Renal pelvis (tissue), 4 donors: Measurements from ENCODE around the gene FAM13B. TPM values are rescaled to one million over a fixed set of nuclear protein-coding genes. Genes with fewer than 3 reads are reported as not detected.
"Not testable (repeated sequence)": the region's sequence is repeated elsewhere in the genome, so short reads cannot be mapped to it uniquely, and the experiment has no call there.

Experiments used
- DNase-seq: peaks from one replicate; pipeline ENCODE4 v3.0.0-alpha.2; 2013
- polyA plus RNA-seq, 3 donors: library from polyadenylated mRNA; unstranded; fragments of 120-200 nt; gene quantifications; one replicate each; pipeline ENCODE4 v1.2.1, GENCODE V29; 2013; ENCODE audit not compliant: insufficient read length in 3 of 3

Gene FAM13B
- polyA plus RNA-seq, 3 donors, result 46.9 to 61.2 (median 54.2) TPM

- DNase-seq, result no peak
Observed at GRCh38 chr5:138037907-138038633, 5.2 kb upstream of the FAM13B start.

GRCh38 chr5:138037271-138037670 lies 4.4 kb upstream of the FAM13B start:
- no peak for DNase-seq

DNA sequence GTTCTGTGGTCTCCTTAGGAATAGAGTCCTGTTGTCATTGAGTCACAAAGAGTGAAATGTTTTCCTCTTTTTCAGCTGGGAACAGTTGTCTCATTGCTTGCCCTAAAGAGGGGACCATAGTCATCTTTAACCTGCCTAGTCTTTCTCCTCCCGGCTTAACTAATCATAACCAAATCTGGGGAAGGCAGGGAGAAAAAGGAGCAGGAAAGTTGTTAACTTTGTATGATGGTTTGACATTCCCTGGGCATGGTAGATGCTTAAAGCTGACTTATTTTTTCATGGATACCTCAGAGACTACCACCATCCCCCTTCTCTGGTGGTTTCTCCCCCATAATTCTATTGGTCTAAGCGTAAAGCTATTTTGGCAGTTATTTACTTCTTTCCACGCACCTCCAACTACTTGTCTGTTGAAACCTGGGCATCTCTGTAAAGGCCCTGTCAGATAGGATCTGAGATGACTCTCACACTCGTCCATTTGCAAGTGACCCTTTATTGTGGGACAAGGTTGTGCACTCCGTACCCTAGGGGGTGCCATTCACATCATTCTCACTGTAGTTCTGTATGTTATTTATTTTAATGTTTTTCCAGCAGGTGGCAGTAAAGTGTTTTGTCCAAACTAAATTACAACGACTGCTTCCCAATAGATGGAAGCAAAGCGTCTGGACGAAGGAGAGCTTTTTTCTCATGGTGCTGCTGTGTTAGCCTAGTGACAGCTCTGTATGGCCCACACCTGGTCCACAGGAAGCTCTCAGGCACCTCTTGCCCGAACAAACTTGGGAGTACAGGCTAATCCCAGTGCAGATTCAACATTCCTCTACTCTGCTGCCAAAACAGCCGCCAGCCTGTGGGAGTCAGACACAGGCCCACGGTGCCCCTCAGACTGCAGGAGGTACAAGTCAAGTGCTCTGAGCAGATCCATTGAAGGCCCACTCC lies 3.0 kb upstream of the FAM13B start:
- DNase-seq, result peak; percentile 90

DNA sequence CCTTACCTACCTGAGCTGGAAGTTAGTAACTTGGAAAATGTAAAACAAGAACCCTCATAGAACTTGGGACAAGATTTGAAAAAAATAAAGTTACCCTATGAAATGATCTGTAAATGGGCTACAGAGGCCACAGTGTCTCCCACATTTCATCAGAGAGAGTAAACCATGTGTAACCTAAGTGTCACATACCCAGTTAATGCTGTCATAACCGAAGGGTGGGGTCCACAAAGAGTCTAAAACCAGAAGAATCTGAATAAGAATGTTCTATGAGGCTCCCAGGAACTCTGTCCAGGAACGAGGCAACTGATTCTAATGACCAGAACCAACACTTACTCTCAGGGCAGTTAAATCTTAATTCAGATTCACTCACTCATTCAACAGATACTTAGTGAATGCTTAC lies 1.0 kb upstream of the FAM13B start:
- DNase-seq, result no peak

DNA sequence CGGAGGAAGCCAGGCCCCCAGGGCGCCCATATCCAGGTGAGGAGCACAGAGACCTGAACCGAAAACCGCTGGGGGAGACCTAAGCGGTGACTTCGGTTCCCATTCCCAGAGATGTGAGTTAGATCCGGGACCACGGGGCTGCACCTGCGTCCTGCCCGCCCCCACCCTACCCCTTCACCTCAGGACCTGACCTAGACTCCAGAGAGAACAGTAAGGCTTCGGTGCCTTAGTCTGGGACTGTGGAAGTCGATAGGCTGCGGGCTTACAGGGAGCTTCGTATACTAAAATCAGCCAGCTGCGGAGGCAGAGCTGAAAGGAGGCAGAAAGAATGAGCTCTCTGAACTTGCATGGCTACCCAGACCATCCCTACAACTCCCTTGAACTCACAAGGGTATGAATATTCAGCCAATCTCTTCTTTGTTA lies 518 bp upstream of the FAM13B start:
- DNase-seq, result no peak

- DNase-seq, result peak; percentile 37
Observed at GRCh38 chr5:138032028-138032571, 779 bp downstream of the FAM13B start.

DNA sequence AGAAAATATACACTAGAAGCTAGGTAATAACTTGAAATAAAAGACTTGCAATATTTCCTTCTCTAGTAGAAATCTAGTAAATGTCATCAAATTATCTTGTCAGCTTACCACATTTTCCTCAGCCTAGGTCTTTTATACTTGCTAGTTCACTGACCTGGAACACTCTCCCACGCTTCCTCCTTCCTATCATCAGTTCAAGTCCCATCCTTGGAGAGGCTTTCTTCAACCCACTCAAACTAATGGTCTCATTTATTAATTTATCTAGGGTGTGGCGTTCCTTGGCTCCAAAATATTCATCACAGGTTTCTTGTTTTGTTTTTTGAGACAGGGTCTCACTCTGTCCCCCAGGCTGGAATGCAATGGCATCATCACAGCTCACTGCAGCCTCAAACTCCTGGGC lies 2.9 kb downstream of the FAM13B start:
- no peak for DNase-seq

DNA sequence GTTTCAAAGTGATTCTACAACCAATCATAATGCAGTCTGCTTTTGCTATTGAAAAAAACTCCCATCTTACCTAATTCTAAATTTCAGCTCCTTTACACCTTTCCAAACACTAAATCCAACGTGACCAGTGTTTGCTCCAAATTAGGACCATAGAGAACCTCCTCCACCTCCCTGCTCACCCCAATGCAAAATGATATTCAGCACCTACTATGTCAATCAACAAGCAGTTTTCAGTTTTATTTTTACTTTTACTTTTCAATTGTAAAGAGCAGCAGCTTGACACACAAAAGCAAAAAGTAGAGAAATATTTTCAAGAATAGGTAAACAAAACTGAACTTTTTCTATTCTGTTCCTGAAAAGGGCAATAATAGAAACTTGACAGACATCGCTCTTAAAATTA lies 3.4 kb downstream of the FAM13B start:
- no peak for DNase-seq

GRCh38 chr5:138028971-138029365 lies 3.9 kb downstream of the FAM13B start:
- DNase-seq, result no peak

GRCh38 chr5:138028262-138028970 lies 4.5 kb downstream of the FAM13B start:
- DNase-seq, result not testable (repeated sequence)

GRCh38 chr5:138026793-138027192 lies 6.1 kb downstream of the FAM13B start:
- not testable (repeated sequence) for DNase-seq

- DNase-seq, result no peak
Observed at GRCh38 chr5:138025285-138025684, 7.6 kb downstream of the FAM13B start.

DNA sequence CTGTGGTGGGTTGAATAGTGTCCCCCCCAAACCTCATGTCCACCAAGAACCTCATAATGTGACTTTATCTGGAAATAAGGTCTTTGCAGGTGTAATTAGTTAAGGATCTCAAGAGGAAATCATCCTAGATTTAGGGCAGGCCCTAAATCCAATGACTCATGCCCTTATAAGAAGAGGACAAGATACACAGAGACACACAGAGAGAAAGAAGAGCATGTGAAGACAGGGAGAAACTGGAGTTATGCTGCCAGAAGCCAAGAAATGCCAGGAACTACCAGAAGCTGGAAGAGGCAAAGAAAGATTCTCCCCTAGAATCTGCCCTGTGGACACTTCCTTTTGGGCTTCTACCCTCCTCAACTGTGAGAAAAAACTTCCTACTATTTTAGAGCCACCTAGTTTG lies 8.8 kb downstream of the FAM13B start:
- no peak for DNase-seq

- DNase-seq, result no peak
Observed at GRCh38 chr5:138022912-138023311, 10.0 kb downstream of the FAM13B start.

DNA sequence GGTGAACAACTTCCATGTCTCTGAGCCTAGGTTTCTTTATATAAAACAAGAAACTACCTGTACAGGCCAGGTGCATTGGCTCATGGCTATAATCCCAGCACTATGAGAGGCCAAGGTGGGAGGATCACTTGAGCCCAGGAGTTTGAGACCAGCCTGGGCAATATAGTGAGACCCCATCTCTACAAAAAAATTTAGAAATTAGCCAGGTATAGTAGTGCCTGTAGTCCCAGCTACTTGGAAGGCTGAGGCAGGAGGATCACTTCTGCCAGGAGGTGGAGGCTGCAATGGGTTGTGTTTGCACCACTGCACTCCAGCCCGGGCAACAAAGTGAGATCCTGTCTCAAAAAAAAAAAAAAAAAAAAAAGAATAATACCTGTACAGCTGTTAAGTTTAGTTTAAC lies 11.1 kb downstream of the FAM13B start:
- DNase-seq, result no peak

DNA sequence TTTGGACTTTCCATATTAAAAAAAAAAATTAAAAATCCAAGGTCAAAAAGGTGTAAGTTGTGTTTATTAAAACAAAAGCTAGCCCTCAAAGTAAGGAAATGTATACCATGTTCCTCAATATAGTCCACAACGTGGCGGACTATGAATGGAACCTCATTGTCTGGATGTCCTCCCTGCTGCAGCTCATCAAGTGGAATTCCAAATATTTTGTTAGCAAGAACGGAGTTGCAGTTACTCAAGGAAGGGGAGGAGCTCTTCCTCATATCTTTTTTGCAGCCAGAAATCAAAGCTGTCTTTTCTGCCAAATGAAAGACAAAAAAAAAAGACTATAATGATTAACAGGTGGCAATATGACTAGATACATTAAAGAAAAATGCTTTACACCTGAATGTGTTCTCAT lies 14.0 kb downstream of the FAM13B start:
- DNase-seq, result no peak

DNA sequence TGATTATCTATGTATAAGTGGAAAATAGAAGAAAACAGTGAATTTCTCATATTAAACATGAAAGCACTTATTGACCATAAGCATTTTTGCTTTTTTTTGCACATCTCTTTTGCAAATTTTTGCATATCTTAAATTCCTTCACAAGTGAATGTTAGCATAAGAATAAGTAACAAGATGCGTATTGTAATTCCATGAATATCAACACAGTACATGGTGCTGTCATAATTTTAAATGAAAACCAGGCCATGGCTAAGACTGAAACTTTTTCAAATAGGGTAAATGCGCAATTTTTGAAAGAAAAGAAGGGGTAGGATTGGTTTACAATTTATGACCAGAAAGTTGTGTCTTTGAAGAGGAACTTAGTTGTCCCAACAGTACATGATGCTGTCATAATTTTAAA lies 17.0 kb downstream of the FAM13B start:
- DNase-seq, result no peak

DNA sequence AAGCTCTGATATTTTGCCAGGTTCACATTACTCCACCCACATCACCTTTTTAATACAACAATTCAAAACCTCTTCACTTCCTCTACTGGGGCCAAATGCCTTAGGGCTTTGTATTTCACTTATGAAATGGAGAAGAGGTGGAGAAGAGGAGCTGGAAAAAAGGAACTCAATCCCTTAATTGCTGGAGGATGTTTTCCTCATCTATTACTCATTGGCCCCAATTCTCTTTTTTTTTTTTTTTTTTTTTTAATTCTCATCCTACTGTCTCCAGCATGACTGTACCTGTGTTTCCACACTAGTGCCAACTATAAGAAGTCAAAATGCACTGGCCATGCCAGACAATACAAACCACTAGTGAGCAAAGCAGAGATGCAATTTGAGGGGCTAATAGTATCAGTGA lies 20.9 kb downstream of the FAM13B start:
- no peak for DNase-seq

- no peak for DNase-seq
Observed at GRCh38 chr5:138000102-138000723, 32.7 kb downstream of the FAM13B start.

GRCh38 chr5:137997726-137998213 lies 35.1 kb downstream of the FAM13B start:
- DNase-seq, result no peak

GRCh38 chr5:137995749-137996128 lies 37.1 kb downstream of the FAM13B start:
- DNase-seq, result no peak
